NOMO-1 treated with DMSO at 0.1 percent for 48 hours (cell line): ENCODE measurements around the gene STRBP.

ENCODE experiments used
- DNase-seq: peaks from one replicate; lab custom pipeline; 2025; ENCODE audit not compliant: unreplicated experiment; lab: John Stamatoyannopoulos, UW

The STRBP gene

DNA sequence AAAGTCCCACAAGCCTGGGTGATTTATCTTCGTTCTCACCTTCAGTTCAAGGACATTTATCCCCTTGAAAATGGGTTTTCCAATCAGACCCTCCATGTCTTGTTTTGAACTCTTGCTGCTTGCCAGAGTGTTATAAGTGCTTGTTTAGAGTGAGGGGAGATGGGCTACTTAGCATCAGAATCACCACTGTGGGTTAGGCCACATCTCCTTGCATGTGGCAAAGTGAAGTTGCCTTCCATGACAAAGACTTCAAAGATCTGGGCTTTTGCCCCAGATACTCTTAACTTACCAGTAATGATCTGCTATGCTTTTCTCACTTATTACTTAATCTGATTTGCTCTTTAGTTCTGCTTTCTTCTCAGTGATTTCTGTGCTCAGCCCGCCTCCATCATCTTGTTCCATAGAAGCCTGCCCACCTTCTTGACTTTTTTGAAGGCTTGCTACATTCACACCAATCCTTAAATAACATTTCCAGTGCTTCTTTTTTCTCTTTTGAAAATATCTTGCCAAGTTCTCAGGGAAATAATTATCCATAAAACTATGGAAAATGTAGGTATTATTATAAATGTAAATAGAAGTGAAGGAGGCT lies 195.9 kb downstream of the STRBP start:
- DNase-seq = no peak
